GM12878 (cell line): ENCODE measurements around the gene DAD1. TPM values are rescaled to one million over a fixed set of nuclear protein-coding genes. Genes with fewer than 3 reads are reported as not detected.

Experiments used
- ATAC-seq: fragments of 200-7000 bp; cut with Tn5 transposase; 3 replicates; pipeline ENCODE4 v1.9.1; 2020; ENCODE audit warnings: mild to moderate bottlenecking, moderate library complexity
- BruUV-seq: library from RNA; stranded (reverse); fragments of 400-500 nt; replicated peaks from 2 replicates; lab custom pipeline; 2021; lab: Mats Ljungman, UMichigan
- CTCF ChIA-PET: fragments of 300-600 bp; sonication (Branson Sonifier 250); formaldehyde crosslinking; extraction: SDS; loops from one replicate; lab custom pipeline; 2021; ENCODE audit warnings: inconsistent platforms; lab: Yijun Ruan, JAX
- POLR2A ChIA-PET: fragments of 350-600 bp; formaldehyde crosslinking; extraction: SDS; loops from one replicate; lab custom pipeline; 2021; ENCODE audit warnings: inconsistent platforms; lab: Charles Lee
- RAD21 ChIA-PET: fragments of 300-600 bp; sonication (Branson Sonifier 250); formaldehyde crosslinking; loops from one replicate; lab custom pipeline; 2023; ENCODE audit warnings: antibody characterized with exemption; ENCODE audit not compliant: unreplicated experiment; lab: Charles Lee
- SMC1A ChIA-PET: fragments of 300-600 bp; sonication (Branson Sonifier 250); formaldehyde crosslinking; loops from one replicate; lab custom pipeline; 2023; ENCODE audit not compliant: unreplicated experiment, uncharacterized antibody; lab: Charles Lee
- DNase-seq: peaks from one replicate; pipeline ENCODE4 v3.0.0-alpha.2; 2011; ENCODE audit warnings: low read depth, low spot score
- FAIRE-seq: peaks from 3 replicates; lab custom pipeline; 2011; peaks lifted over from hg19 to GRCh38; lab: Jason Lieb, UNC
- H2AFZ ChIP-seq: 2 replicates; pipeline ENCODE4 v1.6.0; 2011; ENCODE audit warnings: low read depth, low read length, control low read depth; ENCODE audit not compliant: control insufficient read depth
- H3K27ac ChIP-seq: 2 replicates; pipeline ENCODE4 v1.5.1; 2011; ENCODE audit warnings: control low read depth; ENCODE audit not compliant: control insufficient read depth, insufficient read depth
- H3K27me3 ChIP-seq, 2 experiments: replicated peaks in 1 of 2; 2 replicates each; pipeline versions ENCODE4 v1.6.0 to v1.6.1; 2011; ENCODE audit warnings: low read length in 1 of 2; ENCODE audit not compliant: control insufficient read depth in 2 of 2, insufficient read depth in 2 of 2
- H3K36me3 ChIP-seq, 2 experiments: 2 replicates each; pipeline ENCODE4 v1.5.1; 2011; ENCODE audit warnings: low read length in 1 of 2; ENCODE audit not compliant: control insufficient read depth in 2 of 2, insufficient read depth in 2 of 2
- H3K4me1 ChIP-seq: 2 replicates; pipeline ENCODE4 v1.6.1; 2011; ENCODE audit warnings: mild to moderate bottlenecking, low read length, moderate library complexity, mixed read lengths; ENCODE audit not compliant: control insufficient read depth, insufficient read depth
- H3K4me2 ChIP-seq: 2 replicates; pipeline ENCODE4 v1.6.0; 2011; ENCODE audit warnings: control low read depth; ENCODE audit not compliant: control insufficient read depth, insufficient read depth
- H3K4me3 ChIP-seq: fragments of 200-600 bp; sonication (generic); 2 replicates; pipeline ENCODE4 v1.5.1; 2016
- H3K79me2 ChIP-seq: 2 replicates; pipeline ENCODE4 v1.6.0; 2011; ENCODE audit warnings: low read length; ENCODE audit not compliant: control insufficient read depth, insufficient read depth
- H3K9ac ChIP-seq: 2 replicates; pipeline ENCODE4 v1.8.0; 2011; ENCODE audit warnings: low read length, control low read depth, mixed read lengths; ENCODE audit not compliant: control insufficient read depth, insufficient read depth
- H3K9me3 ChIP-seq: replicated peaks from 3 replicates; pipeline ENCODE4 v1.5.1; 2011; ENCODE audit warnings: mild to moderate bottlenecking, low read length; ENCODE audit not compliant: control insufficient read depth, insufficient read depth
- H4K20me1 ChIP-seq: 2 replicates; pipeline ENCODE4 v1.6.0; 2011; ENCODE audit not compliant: control insufficient read depth, insufficient read depth
- ATF7 ChIP-seq: fragments of 450-650 bp; IDR thresholded peaks from 2 replicates; pipeline ENCODE4 v1.6.1; 2016; ENCODE audit warnings: low read depth, mild to moderate bottlenecking
- BHLHE40 ChIP-seq, 2 experiments: fragments of 450-650 bp in 1 of 2; IDR thresholded peaks; 2 replicates each; pipeline ENCODE4 v1.6.1; 2011 to 2017; ENCODE audit warnings: low read depth in 2 of 2, borderline replicate concordance in 1 of 2, improper control_type of control experiment in 1 of 2, low read length in 1 of 2, mild to moderate bottlenecking in 1 of 2
- CHD1 ChIP-seq: IDR thresholded peaks from 2 replicates; pipeline ENCODE4 v1.6.1; 2012; ENCODE audit warnings: low read depth, low read length, improper control_type of control experiment
- DPF2 ChIP-seq: fragments of 450-650 bp; IDR thresholded peaks from 2 replicates; pipeline ENCODE4 v1.6.1; 2017; ENCODE audit warnings: mild to moderate bottlenecking
- ETV6 ChIP-seq, 2 experiments: fragments of 450-650 bp in 1 of 2; IDR thresholded peaks in 1 of 2; conservative IDR thresholded peaks in 1 of 2; 2 replicates each; pipeline ENCODE4 v1.6.1; 2014; ENCODE audit warnings: antibody characterized with exemption in 1 of 2, borderline replicate concordance in 1 of 2, low read depth in 1 of 2, mild to moderate bottlenecking in 1 of 2, moderate library complexity in 1 of 2
- IKZF1 ChIP-seq: fragments of 450-650 bp; conservative IDR thresholded peaks from 2 replicates; pipeline ENCODE4 v1.6.1; 2017; ENCODE audit warnings: antibody characterized with exemption, mild to moderate bottlenecking
- MLLT1 ChIP-seq: fragments of 450-650 bp; IDR thresholded peaks from 2 replicates; pipeline ENCODE4 v1.6.1; 2016; ENCODE audit warnings: mild to moderate bottlenecking
- MTA2 ChIP-seq: fragments of 450-650 bp; IDR thresholded peaks from 2 replicates; pipeline ENCODE4 v1.6.1; 2016; ENCODE audit warnings: low read depth, mild to moderate bottlenecking, moderate library complexity
- RFX5 ChIP-seq: IDR thresholded peaks from 2 replicates; pipeline ENCODE4 v1.6.1; 2011; ENCODE audit warnings: low read depth, low read length, improper control_type of control experiment
- RUNX3 ChIP-seq: IDR thresholded peaks from 2 replicates; pipeline ENCODE4 v1.6.1; 2012; ENCODE audit warnings: low read length, inconsistent platforms
- SMAD5 ChIP-seq: IDR thresholded peaks from 2 replicates; pipeline ENCODE4 v1.6.1; 2016; ENCODE audit warnings: antibody characterized with exemption, low read depth
- STAT3 ChIP-seq: IDR thresholded peaks from 2 replicates; pipeline ENCODE4 v1.6.1; 2011; ENCODE audit warnings: low read depth, low read length, improper control_type of control experiment
- WGBS: methylation state at CpG from one replicate; pipeline ENCODE4 v1.1.6; 2016; ENCODE audit warnings: low lambda C conversion rate; ENCODE audit not compliant: insufficient replicate concordance, insufficient coverage; ENCODE audit errors: missing lambda C conversion rate; 5-methylcytosine and 5-hydroxymethylcytosine counted together
- in situ Hi-C: fragments of 300-500 bp; cut with MboI; formaldehyde crosslinking; loops from 9 replicates; pipeline ENCODE4 v1.14.3; 2018; ENCODE audit warnings: mixed read lengths
- intact Hi-C: fragments of 100-400 bp; cut with micrococcal nuclease; formaldehyde crosslinking; loops from one replicate; pipeline ENCODE4 v1.14.2; 2022; ENCODE audit not compliant: unreplicated experiment
- polyA plus RNA-seq, 11 experiments: library from polyadenylated mRNA; depleted of rRNA in 4 of 11; unstranded in 6 of 11; stranded (reverse) in 5 of 11; fragments of >200 nt; fragmentation: Nextera tagmentation in 4 of 11; fragmentation: Illumina TruSeq in 1 of 11; extraction: Ambion mirVana in 4 of 11; extraction: Trizol in 1 of 11; gene quantifications; 1 replicate in 1 of 11; 2 replicates in 10 of 11; pipeline versions ENCODE4 v1.2.1 to v1.2.3, GENCODE V29; 2011 to 2016; ENCODE audit warnings: inconsistent platforms in 2 of 11, missing spikeins in 2 of 11, low read depth in 1 of 11
- total RNA-seq, 4 experiments: library from RNA; depleted of rRNA in 3 of 4; stranded (reverse); fragments of >200 nt in 3 of 4; fragmentation: Illumina TruSeq in 1 of 4; extraction: Trizol in 1 of 4; gene quantifications; 2 replicates each; pipeline versions ENCODE4 v1.2.1 to v1.2.3, GENCODE V29; 2013 to 2021
- TF ChIP-seq, protein P1 (sequence below): fragments of 450-650 bp; IDR thresholded peaks from 2 replicates; pipeline ENCODE4 v1.6.1; 2017; ENCODE audit warnings: mild to moderate bottlenecking, moderate library complexity

DAD1 gene
- total and polyA plus RNA-seq, 10 of the 15 experiments (the other 5 are each of a cell fraction or from before 2014, with no cell fraction given): 161 to 920 (median 319) TPM

DNA sequence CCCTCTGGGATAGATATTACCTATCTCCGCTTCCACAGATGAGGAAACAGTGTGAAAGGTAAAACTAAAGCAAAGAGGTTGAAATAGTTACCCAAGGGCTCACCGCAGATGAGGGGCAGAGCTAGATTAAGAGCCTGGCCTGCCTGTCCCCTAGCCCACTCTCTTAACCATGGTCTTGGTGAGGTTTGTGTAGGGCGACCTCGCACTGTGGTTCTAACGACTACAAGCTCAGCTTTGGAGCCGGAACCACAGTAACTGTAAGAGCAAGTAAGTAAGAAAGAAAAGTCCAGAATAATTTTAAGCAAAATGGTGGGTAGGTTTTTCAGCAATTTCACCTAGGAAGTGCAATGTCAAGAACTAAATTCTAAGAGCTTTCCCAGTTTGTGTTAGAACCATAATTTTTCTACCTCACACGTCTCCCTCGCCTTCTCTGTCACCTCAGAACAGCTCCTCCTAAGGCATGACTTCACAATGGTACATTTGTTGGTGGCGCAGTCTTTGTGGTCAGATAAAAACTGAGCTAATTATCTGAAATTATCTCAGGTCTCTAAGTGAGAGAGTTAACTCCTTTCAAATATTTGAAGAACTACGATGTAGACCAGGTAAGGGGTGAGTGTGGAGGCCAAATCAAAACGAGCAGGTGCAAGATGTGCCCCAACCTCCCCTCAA, 64.8 kb downstream of the DAD1 start:
- no peak overlapping the region for H3K4me3 ChIP-seq
- RAD21 ChIA-PET: interaction anchor here (0.8 to 1.9 kb wide), 13 partner anchors 8 to 140 kb away, joined by 3 to 19 read pairs (median 5); no protein-coding TSS in a partner anchor
- POLR2A ChIA-PET: interaction anchor here (0.8 to 12.2 kb wide), 10 partner anchors 9 to 42 kb away, joined by 3 to 339 read pairs (median 4); no protein-coding TSS in a partner anchor
- H3K9me3 ChIP-seq: no peaks in the 10 kb centered on the region
- peaks cover 75% of the 10 kb centered on the region for H3K79me2 ChIP-seq
- H4K20me1 ChIP-seq: no peaks in the 10 kb centered on the region
- H2AFZ ChIP-seq: no peak overlapping the region
- WGBS: 45% methylated on average over 11 of the region's 11 CpGs
- peaks cover 79% of the 10 kb centered on the region for H3K4me1 ChIP-seq
- in situ Hi-C loops (no loop called here), intact Hi-C loops (no loop called here)
- peaks cover 0 to 6% of the 10 kb centered on the region in 2 experiments; a peak in 3 of 4 replicates for H3K36me3 ChIP-seq
- SMC1A ChIA-PET: interaction anchor here (0.7 to 12.3 kb wide), 11 partner anchors 9 to 42 kb away, joined by 3 to 399 read pairs (median 5); no protein-coding TSS in a partner anchor
- 0 out of 2 replicates have a peak overlapping the region, but pooled peaks have one; percentile 2 for H3K9ac ChIP-seq
- no peaks in the 10 kb centered on the region for H3K27me3 ChIP-seq
- no TSS peak for BruUV-seq
- TF ChIP-seq CHD1 (no peak), ETV6 (conservative IDR thresholded peaks at IDR 0.05 in 1 of 2, IDR thresholded peaks at IDR 0.05 in 1 of 2; ENCODE audit: borderline replicate concordance in 1 of 2, low read depth in 1 of 2) (0 out of 4 replicates have a peak, but pooled peaks of 1 of the 2 experiments have one; percentile 6), STAT3 (no peak), IKZF1 (peak; percentile 27; the same call in 1 of the 2 replicates), MLLT1 (0 out of 2 replicates have a peak, but pooled peaks have one; percentile 44), RUNX3 (peak; percentile 56; the same call in 1 of the 2 replicates), RFX5 (no peak), DPF2 (0 out of 2 replicates have a peak, but pooled peaks have one; percentile 36), BHLHE40 (IDR thresholded peaks at IDR 0.05; ENCODE audit: borderline replicate concordance in 1 of 2, low read depth in 2 of 2, low read length in 1 of 2) (0 out of 4 replicates have a peak, but pooled peaks of 1 of the 2 experiments have one; percentile 6), MTA2 (peak; percentile 51; the same call in 1 of the 2 replicates), SMAD5 (0 out of 2 replicates have a peak, but pooled peaks have one; percentile 19), ATF7 (0 out of 2 replicates have a peak, but pooled peaks have one; percentile 43)
- TF ChIP-seq, protein P1, sequence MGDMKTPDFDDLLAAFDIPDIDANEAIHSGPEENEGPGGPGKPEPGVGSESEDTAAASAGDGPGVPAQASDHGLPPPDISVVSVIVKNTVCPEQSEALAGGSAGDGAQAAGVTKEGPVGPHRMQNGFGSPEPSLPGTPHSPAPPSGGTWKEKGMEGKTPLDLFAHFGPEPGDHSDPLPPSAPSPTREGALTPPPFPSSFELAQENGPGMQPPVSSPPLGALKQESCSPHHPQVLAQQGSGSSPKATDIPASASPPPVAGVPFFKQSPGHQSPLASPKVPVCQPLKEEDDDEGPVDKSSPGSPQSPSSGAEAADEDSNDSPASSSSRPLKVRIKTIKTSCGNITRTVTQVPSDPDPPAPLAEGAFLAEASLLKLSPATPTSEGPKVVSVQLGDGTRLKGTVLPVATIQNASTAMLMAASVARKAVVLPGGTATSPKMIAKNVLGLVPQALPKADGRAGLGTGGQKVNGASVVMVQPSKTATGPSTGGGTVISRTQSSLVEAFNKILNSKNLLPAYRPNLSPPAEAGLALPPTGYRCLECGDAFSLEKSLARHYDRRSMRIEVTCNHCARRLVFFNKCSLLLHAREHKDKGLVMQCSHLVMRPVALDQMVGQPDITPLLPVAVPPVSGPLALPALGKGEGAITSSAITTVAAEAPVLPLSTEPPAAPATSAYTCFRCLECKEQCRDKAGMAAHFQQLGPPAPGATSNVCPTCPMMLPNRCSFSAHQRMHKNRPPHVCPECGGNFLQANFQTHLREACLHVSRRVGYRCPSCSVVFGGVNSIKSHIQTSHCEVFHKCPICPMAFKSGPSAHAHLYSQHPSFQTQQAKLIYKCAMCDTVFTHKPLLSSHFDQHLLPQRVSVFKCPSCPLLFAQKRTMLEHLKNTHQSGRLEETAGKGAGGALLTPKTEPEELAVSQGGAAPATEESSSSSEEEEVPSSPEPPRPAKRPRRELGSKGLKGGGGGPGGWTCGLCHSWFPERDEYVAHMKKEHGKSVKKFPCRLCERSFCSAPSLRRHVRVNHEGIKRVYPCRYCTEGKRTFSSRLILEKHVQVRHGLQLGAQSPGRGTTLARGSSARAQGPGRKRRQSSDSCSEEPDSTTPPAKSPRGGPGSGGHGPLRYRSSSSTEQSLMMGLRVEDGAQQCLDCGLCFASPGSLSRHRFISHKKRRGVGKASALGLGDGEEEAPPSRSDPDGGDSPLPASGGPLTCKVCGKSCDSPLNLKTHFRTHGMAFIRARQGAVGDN: peak; percentile 88
- DNase-seq (no peak), FAIRE-seq (no peak), ATAC-seq (no peak)
- H3K27ac ChIP-seq: peak overlapping the region; percentile 80
- H3K4me2 ChIP-seq: peak overlapping the region; percentile 39
- CTCF ChIA-PET: interaction anchor here (1.1 to 2.8 kb wide), 9 partner anchors 9 to 136 kb away, joined by 3 to 9 read pairs (median 5); no protein-coding TSS in a partner anchor
